OCI-LY1 (cell line): ENCODE data around the gene ST6GALNAC3.
A peak's percentile ranks its signal among the peaks of the same experiment; 100 is the strongest.

Experiments used
- H2AFZ ChIP-seq: fragments of 200-600 bp; sonication (generic), shearing (Covaris generic); 2 replicates; pipeline ENCODE4 v1.6.0; 2014; ENCODE audit warnings: antibody characterized with exemption, mild to moderate bottlenecking, low read length
- H3F3A ChIP-seq: fragments of 200-600 bp; sonication (generic), shearing (Covaris generic); 2 replicates; pipeline ENCODE4 v1.6.0; 2014; ENCODE audit warnings: mild to moderate bottlenecking, antibody characterized with exemption, low read length, moderate library complexity; ENCODE audit not compliant: insufficient read depth
- H3K27ac ChIP-seq: fragments of 200-600 bp; sonication (generic); 2 replicates; pipeline ENCODE4 v1.5.1; 2014; ENCODE audit warnings: low read length, mixed run types, mild to moderate bottlenecking, low read depth; ENCODE audit not compliant: poor library complexity, severe bottlenecking
- H3K27me3 ChIP-seq: fragments of 200-600 bp; sonication (generic); 2 replicates; pipeline ENCODE4 v1.6.0; 2014; ENCODE audit warnings: antibody characterized with exemption, mild to moderate bottlenecking, low read length, moderate library complexity; ENCODE audit not compliant: insufficient read depth
- H3K36me3 ChIP-seq: fragments of 200-600 bp; sonication (generic); 2 replicates; pipeline ENCODE4 v1.6.1; 2014; ENCODE audit warnings: mild to moderate bottlenecking, antibody characterized with exemption, low read length, moderate library complexity, mixed read lengths; ENCODE audit not compliant: insufficient read depth
- H3K4me1 ChIP-seq: fragments of 200-600 bp; sonication (generic); 2 replicates; pipeline ENCODE4 v1.5.1; 2014; ENCODE audit warnings: mild to moderate bottlenecking, low read length, moderate library complexity; ENCODE audit not compliant: insufficient read depth, severe bottlenecking
- H3K4me2 ChIP-seq: fragments of 200-600 bp; sonication (generic), shearing (Covaris generic); 2 replicates; pipeline ENCODE4 v1.6.1; 2014; ENCODE audit warnings: low read length
- H3K4me3 ChIP-seq: fragments of 200-600 bp; sonication (generic); 2 replicates; pipeline ENCODE4 v1.5.1; 2014; ENCODE audit warnings: low read length, low read depth, mild to moderate bottlenecking, mixed read lengths; ENCODE audit not compliant: poor library complexity, severe bottlenecking
- H3K79me2 ChIP-seq: fragments of 200-600 bp; shearing (Covaris generic); 2 replicates; pipeline ENCODE4 v1.6.1; 2016; ENCODE audit warnings: mixed run types, low read length, mixed read lengths; ENCODE audit not compliant: insufficient read depth
- H3K9ac ChIP-seq: fragments of 200-600 bp; sonication (generic), shearing (Covaris generic); 2 replicates; pipeline ENCODE4 v1.6.1; 2014; ENCODE audit warnings: mild to moderate bottlenecking, low read length, mixed read lengths
- H3K9me2 ChIP-seq: fragments of 200-600 bp; sonication (generic), shearing (Covaris generic); 2 replicates; pipeline ENCODE4 v1.6.1; 2014; ENCODE audit warnings: low read depth, mild to moderate bottlenecking, low read length, mixed read lengths
- H3K9me3 ChIP-seq: fragments of 200-600 bp; shearing (Covaris generic); 2 replicates; pipeline ENCODE4 v1.6.1; 2014; ENCODE audit warnings: low read length, mixed read lengths
- H4K20me1 ChIP-seq: fragments of 200-600 bp; sonication (generic), shearing (Covaris generic); 2 replicates; pipeline ENCODE4 v1.6.0; 2016; ENCODE audit warnings: mild to moderate bottlenecking, low read length; ENCODE audit not compliant: insufficient read depth
- EZH2 ChIP-seq: fragments of 200-600 bp; sonication (generic), shearing (Covaris generic); IDR thresholded peaks from 2 replicates; pipeline ENCODE4 v1.8.0; 2017; ENCODE audit warnings: borderline replicate concordance, mixed run types, mild to moderate bottlenecking, antibody characterized with exemption, low read length, moderate library complexity, mixed read lengths
- TF ChIP-seq, protein P1 (sequence below): fragments of 200-600 bp; sonication (generic), shearing (Covaris generic); IDR thresholded peaks from 2 replicates; pipeline ENCODE4 v1.5.1; 2017; ENCODE audit warnings: mild to moderate bottlenecking, antibody characterized with exemption, low read length, moderate library complexity, mixed read lengths

Gene ST6GALNAC3

GRCh38 chr1:76291191-76291590, 216.6 kb downstream of the ST6GALNAC3 start:
- H3K27ac ChIP-seq = no peak overlapping the region
- TF ChIP-seq, protein P1, sequence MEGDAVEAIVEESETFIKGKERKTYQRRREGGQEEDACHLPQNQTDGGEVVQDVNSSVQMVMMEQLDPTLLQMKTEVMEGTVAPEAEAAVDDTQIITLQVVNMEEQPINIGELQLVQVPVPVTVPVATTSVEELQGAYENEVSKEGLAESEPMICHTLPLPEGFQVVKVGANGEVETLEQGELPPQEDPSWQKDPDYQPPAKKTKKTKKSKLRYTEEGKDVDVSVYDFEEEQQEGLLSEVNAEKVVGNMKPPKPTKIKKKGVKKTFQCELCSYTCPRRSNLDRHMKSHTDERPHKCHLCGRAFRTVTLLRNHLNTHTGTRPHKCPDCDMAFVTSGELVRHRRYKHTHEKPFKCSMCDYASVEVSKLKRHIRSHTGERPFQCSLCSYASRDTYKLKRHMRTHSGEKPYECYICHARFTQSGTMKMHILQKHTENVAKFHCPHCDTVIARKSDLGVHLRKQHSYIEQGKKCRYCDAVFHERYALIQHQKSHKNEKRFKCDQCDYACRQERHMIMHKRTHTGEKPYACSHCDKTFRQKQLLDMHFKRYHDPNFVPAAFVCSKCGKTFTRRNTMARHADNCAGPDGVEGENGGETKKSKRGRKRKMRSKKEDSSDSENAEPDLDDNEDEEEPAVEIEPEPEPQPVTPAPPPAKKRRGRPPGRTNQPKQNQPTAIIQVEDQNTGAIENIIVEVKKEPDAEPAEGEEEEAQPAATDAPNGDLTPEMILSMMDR = no peak
- no peak for TF ChIP-seq EZH2
- no peaks in the 10 kb centered on the region for H3K79me2 ChIP-seq
- no peak overlapping the region; the same call in 1 of the 2 replicates for H2AFZ ChIP-seq
- no peak overlapping the region for H3K4me3 ChIP-seq
- H3K4me1 ChIP-seq = peaks cover 56% of the 10 kb centered on the region
- no peaks in the 10 kb centered on the region for H3K27me3 ChIP-seq
- no peak overlapping the region for H3K9ac ChIP-seq
- H3K9me2 ChIP-seq = no peaks in the 10 kb centered on the region
- no peaks in the 10 kb centered on the region for H3F3A ChIP-seq
- H3K36me3 ChIP-seq = no peaks in the 10 kb centered on the region
- no peaks in the 10 kb centered on the region for H4K20me1 ChIP-seq
- H3K4me2 ChIP-seq = no peak overlapping the region
- no peaks in the 10 kb centered on the region for H3K9me3 ChIP-seq

- Histone ChIP-seq H4K20me1 (no peaks in the 10 kb centered on the region), H3K79me2 (no peaks in the 10 kb centered on the region), H3K36me3 (no peaks in the 10 kb centered on the region), H2AFZ (no peak overlapping the region), H3K4me1 (peaks cover 56% of the 10 kb centered on the region), H3F3A (no peaks in the 10 kb centered on the region), H3K9me3 (no peaks in the 10 kb centered on the region), H3K4me3 (no peak overlapping the region), H3K27ac (no peak overlapping the region), H3K9ac (no peak overlapping the region), H3K4me2 (no peak overlapping the region), H3K9me2 (no peaks in the 10 kb centered on the region), H3K27me3 (no peaks in the 10 kb centered on the region)
- TF ChIP-seq, protein P1 = no peak
- no peak for TF ChIP-seq EZH2
Observed at GRCh38 chr1:76291737-76292136, 217.2 kb downstream of the ST6GALNAC3 start.

- Histone ChIP-seq H3K4me2 (no peak overlapping the region), H2AFZ (no peak overlapping the region), H3K4me3 (no peak overlapping the region), H3K4me1 (peaks cover 56% of the 10 kb centered on the region), H3K27ac (peak overlapping the region; percentile 77), H3K9me3 (no peaks in the 10 kb centered on the region), H3K79me2 (no peaks in the 10 kb centered on the region), H3F3A (no peaks in the 10 kb centered on the region), H3K27me3 (no peaks in the 10 kb centered on the region), H3K9ac (no peak overlapping the region), H4K20me1 (no peaks in the 10 kb centered on the region), H3K9me2 (no peaks in the 10 kb centered on the region), H3K36me3 (no peaks in the 10 kb centered on the region)
- TF ChIP-seq, protein P1 = no peak
- no peak for TF ChIP-seq EZH2
Observed at GRCh38 chr1:76292418-76293184, 218.1 kb downstream of the ST6GALNAC3 start.
